Activated CD4-positive, alpha-beta memory T cell treated with anti-CD3 and anti-CD28 coated beads, Interleukin-2, amount 10 ng/mL, durations not matched to agents 7 days and 5 days (primary cell): ENCODE measurements around the gene MLH3. TPM values are rescaled to one million over a fixed set of nuclear protein-coding genes. Genes with fewer than 3 reads are reported as not detected.

Experiments
- CTCF ChIA-PET: fragments of 350-600 bp; sonication (Branson Sonifier 250); formaldehyde crosslinking; loops from one replicate; lab custom pipeline; 2021; ENCODE audit warnings: antibody characterized with exemption, inconsistent platforms; lab: Charles Lee
- POLR2A ChIA-PET: fragments of 350-600 bp; sonication (Branson Sonifier 250); formaldehyde crosslinking; loops from one replicate; lab custom pipeline; 2021; ENCODE audit warnings: antibody characterized with exemption; lab: Charles Lee
- DNase-seq: peaks from one replicate; pipeline ENCODE4 v3.0.0-alpha.2; 2020
- H3K27ac Mint-ChIP-seq: one replicate; pipeline ENCODE4 v1.8.0; 2021; ENCODE audit warnings: mild to moderate bottlenecking, mixed read lengths
- H3K27me3 Mint-ChIP-seq: one replicate; pipeline ENCODE4 v1.8.0; 2021; ENCODE audit warnings: mixed read lengths
- H3K36me3 Mint-ChIP-seq: one replicate; pipeline ENCODE4 v1.8.0; 2021; ENCODE audit warnings: low read depth, mixed read lengths
- H3K4me1 Mint-ChIP-seq: one replicate; pipeline ENCODE4 v1.8.0; 2021; ENCODE audit warnings: mixed read lengths
- H3K4me3 Mint-ChIP-seq: one replicate; pipeline ENCODE4 v1.8.0; 2021; ENCODE audit warnings: mild to moderate bottlenecking, mixed read lengths
- H3K9me3 Mint-ChIP-seq: one replicate; pipeline ENCODE4 v1.8.0; 2021; ENCODE audit warnings: mixed read lengths
- total RNA-seq, 2 experiments: library from RNA; stranded (reverse); gene quantifications; one replicate each; pipeline ENCODE4 v1.2.3, GENCODE V29; 2021

The MLH3 gene
- total RNA-seq, 2 experiments from 2014 or later: 16.0 to 16.6 TPM

DNA sequence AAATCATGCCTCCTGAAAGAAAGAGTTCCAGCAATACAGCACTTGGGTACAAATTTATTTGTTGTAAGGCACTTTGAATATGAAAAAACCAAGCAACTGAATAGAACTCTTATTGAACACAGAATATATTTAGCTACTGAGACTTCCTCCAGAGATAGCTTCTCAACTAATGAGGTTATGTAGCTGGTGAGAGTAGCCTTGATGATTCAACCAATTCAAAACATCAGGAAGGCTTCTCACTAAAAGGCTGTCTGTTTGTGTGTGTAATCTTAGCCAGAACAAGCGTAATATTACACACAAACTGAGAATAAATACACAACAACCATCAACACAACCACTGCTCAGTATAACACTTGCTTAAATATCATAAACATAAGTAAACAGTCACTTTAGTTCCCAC is 28.2 kb downstream of the MLH3 start:
- H3K9me3 Mint-ChIP-seq: no peaks in the 10 kb centered on the region
- H3K27me3 Mint-ChIP-seq: no peaks in the 10 kb centered on the region
- no peak overlapping the region for H3K4me3 Mint-ChIP-seq
- H3K4me1 Mint-ChIP-seq: no peaks in the 10 kb centered on the region
- DNase-seq: no peak
- H3K27ac Mint-ChIP-seq: no peak overlapping the region
- ChIA-PET CTCF (interaction anchor here (0.6 to 3.1 kb wide), 12 partner anchors 9 to 163 kb away, joined by 3 to 14 read pairs (median 4); partner anchors contain the start of gene ACYP1), POLR2A (interaction anchor here (1.2 to 1.9 kb wide), 2 partner anchors 20 to 28 kb away, joined by 4 read pairs; partner anchors contain the start of gene MLH3)
- peaks cover 22% of the 10 kb centered on the region for H3K36me3 Mint-ChIP-seq

- Mint-ChIP-seq H3K27ac (no peak overlapping the region), H3K4me1 (no peaks in the 10 kb centered on the region), H3K9me3 (no peaks in the 10 kb centered on the region), H3K36me3 (peaks cover 22% of the 10 kb centered on the region), H3K27me3 (no peaks in the 10 kb centered on the region), H3K4me3 (no peak overlapping the region)
- ChIA-PET POLR2A (interaction anchor here (1.2 to 1.9 kb wide), 2 partner anchors 19 to 28 kb away, joined by 4 read pairs; partner anchors contain the start of gene MLH3), CTCF (interaction anchor here (0.6 to 3.1 kb wide), 12 partner anchors 8 to 642 kb away, joined by 3 to 14 read pairs (median 4); partner anchors contain the start of gene ACYP1)
- DNase-seq: no peak
These were observed 28.6 kb downstream of the MLH3 start for GRCh38 chr14:75022655-75023054.

DNA sequence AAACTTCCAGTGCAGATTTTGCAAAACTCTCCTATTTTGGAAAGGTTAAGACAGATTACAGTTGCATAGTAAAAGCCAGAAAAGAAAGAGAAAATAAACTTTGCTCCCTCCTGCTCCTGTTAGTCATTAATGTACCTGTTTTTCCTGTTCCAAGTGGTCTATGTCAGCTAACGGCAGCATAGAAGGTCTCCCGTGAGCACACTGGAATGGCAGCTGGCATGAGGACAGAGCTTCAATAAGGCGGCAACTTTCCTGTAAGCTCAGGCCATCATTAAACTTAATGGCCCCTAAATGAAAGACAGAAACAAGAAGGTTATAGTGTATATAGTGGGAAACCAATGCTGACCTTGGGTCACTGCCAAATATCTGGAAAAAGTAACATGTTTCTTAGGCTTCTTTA is 32.6 kb downstream of the MLH3 start:
- CTCF ChIA-PET: interaction anchor here (1.3 kb wide), 2 partner anchors 69 to 158 kb away, joined by 4 to 5 read pairs; no protein-coding TSS in a partner anchor
- no peak overlapping the region for H3K4me3 Mint-ChIP-seq
- no peak for DNase-seq
- no peak overlapping the region for H3K27ac Mint-ChIP-seq
- no peaks in the 10 kb centered on the region for H3K9me3 Mint-ChIP-seq
- POLR2A ChIA-PET: interaction anchor here (1.1 kb wide), 1 partner anchor 77 kb away, joined by 3 read pairs; no protein-coding TSS in a partner anchor
- H3K36me3 Mint-ChIP-seq: peaks cover 50% of the 10 kb centered on the region
- no peaks in the 10 kb centered on the region for H3K4me1 Mint-ChIP-seq
- no peaks in the 10 kb centered on the region for H3K27me3 Mint-ChIP-seq

DNA sequence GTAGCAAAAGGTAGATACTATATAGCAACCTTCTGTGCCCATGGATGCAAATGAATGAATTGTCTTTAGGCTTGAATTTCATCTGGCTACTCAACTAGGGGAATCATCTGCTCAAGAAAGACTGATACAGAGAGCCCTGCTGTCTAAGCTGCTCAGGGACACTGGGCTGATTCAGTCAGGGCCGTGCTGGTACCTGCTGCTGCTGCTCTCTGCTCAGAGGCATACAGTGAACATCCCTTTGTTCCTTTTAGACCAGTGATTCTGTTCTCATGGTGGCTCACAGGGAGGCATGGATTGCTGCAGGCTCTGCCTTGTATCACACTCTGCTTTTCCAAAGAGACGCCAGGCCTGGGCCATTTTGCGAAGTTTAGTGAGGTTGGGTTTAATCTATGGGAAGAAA is 34.5 kb downstream of the MLH3 start:
- POLR2A ChIA-PET: interaction anchor here (1.0 kb wide), 1 partner anchor 13 kb away, joined by 3 read pairs; no protein-coding TSS in a partner anchor
- Mint-ChIP-seq H3K9me3 (no peaks in the 10 kb centered on the region), H3K4me1 (peaks cover under 1% of the 10 kb centered on the region), H3K36me3 (peaks cover 54% of the 10 kb centered on the region), H3K27me3 (no peaks in the 10 kb centered on the region), H3K4me3 (no peak overlapping the region), H3K27ac (no peak overlapping the region)
- CTCF ChIA-PET: no interaction called here
- DNase-seq: no peak

GRCh38 chr14:75015496-75015895 is 35.8 kb downstream of the MLH3 start:
- Mint-ChIP-seq H3K4me3 (no peak overlapping the region), H3K27ac (no peak overlapping the region), H3K27me3 (no peaks in the 10 kb centered on the region), H3K4me1 (peaks cover 13% of the 10 kb centered on the region), H3K9me3 (no peaks in the 10 kb centered on the region), H3K36me3 (peaks cover 53% of the 10 kb centered on the region)
- POLR2A ChIA-PET: interaction anchor here (1.0 to 3.0 kb wide), 3 partner anchors 9 to 12 kb away, joined by 3 to 17 read pairs (median 4); partner anchors contain the start of gene EIF2B2
- DNase-seq: no peak
- CTCF ChIA-PET: no interaction called here

DNA sequence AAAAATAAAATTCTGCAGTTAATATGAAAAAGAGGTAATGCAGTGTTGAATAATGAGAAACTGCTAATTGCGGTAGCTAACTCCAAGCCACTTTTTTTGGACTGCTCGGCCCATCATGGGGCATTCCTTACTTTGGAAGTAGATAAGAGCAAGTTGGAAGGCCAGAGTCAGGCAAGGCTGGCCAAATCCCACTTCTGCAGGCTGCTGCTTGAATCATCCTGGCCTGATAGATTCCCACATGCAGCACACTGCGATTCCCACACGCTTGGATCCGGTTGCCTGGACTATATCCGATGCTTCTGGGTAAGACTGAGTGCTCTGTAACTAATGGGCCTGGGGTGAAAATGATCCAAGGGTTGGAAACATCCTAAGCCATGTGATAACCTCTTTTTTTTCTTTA is 38.0 kb downstream of the MLH3 start:
- Mint-ChIP-seq H3K27me3 (no peaks in the 10 kb centered on the region), H3K4me3 (no peak overlapping the region), H3K4me1 (peaks cover 13% of the 10 kb centered on the region), H3K27ac (no peak overlapping the region), H3K36me3 (peaks cover 61% of the 10 kb centered on the region), H3K9me3 (no peaks in the 10 kb centered on the region)
- ChIA-PET CTCF (interaction anchor here (1.4 to 2.6 kb wide), 3 partner anchors 10 to 75 kb away, joined by 3 to 5 read pairs (median 4); partner anchors contain the start of gene EIF2B2), POLR2A (interaction anchor here (3.0 kb wide), 1 partner anchor 10 kb away, joined by 17 read pairs; the partner anchor contains the start of gene EIF2B2)
- DNase-seq: no peak

DNA sequence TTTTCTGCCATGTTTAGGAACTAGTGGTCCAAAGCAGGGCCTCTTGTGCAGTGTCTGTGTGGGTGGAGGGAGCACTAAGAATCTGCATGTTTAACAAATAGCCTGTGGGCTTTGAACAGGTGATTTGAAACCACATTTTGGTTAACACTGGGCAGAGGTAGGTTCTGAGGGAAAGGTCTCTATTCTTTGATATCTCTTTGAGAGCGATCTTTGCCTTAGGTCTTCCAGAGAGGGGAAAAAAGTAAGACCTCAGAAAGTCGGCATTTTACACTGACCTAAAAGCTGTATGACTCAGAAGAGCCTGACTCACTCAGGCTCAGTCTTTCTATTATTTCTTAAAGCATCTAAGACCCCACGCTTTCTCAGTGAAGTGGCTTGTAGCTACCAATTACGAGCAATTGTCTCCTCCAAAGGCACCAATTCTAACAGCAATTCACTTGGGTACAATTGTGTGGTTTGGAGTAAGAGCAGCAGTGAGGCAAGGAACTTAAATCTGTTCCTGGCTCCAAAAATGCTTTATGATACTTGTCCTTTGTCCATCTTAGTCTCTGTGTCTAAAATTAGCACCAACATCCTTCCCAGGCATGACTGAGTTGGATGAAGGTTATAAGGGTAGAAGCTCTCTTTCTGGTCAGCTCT is 39.8 kb downstream of the MLH3 start:
- Mint-ChIP-seq H3K36me3 (peaks cover 69% of the 10 kb centered on the region), H3K27me3 (no peaks in the 10 kb centered on the region), H3K9me3 (no peaks in the 10 kb centered on the region), H3K4me3 (no peak overlapping the region), H3K4me1 (peaks cover 25% of the 10 kb centered on the region), H3K27ac (peak overlapping the region; percentile 28)
- no peak for DNase-seq
- CTCF ChIA-PET: interaction anchor here (1.9 kb wide), 1 partner anchor 77 kb away, joined by 4 read pairs; no protein-coding TSS in a partner anchor
- POLR2A ChIA-PET: interaction anchor here (0.9 to 1.8 kb wide), 2 partner anchors 9 to 58 kb away, joined by 4 to 8 read pairs; partner anchors contain the start of genes EIF2B2 and ZC2HC1C

GRCh38 chr14:75010472-75011093 is 40.7 kb downstream of the MLH3 start:
- ChIA-PET POLR2A (interaction anchor here (1.8 kb wide), 1 partner anchor 8 kb away, joined by 8 read pairs; the partner anchor contains the start of gene EIF2B2), CTCF (no interaction called here)
- Mint-ChIP-seq H3K4me1 (peaks cover 32% of the 10 kb centered on the region), H3K36me3 (peaks cover 72% of the 10 kb centered on the region), H3K9me3 (no peaks in the 10 kb centered on the region), H3K27ac (no peak overlapping the region), H3K27me3 (no peaks in the 10 kb centered on the region), H3K4me3 (no peak overlapping the region)
- DNase-seq: no peak

DNA sequence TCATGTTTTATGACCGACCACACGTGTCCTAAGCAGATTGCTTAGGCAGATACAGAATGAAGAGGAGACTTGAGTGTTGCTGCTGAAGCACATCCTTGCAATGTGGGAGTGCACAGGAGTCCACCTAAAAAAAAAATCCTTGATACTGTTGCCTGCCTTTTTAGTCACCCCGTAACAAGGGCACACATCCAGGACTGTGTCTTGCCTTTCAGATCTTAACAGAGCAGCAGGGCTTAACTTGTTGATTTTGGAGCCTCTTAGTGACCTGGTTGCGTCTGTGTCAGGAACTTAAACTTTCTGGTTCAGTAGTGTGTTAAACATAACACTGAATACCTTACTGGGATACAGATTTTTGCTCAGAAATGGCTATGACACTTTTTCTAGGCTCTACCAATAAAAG is 42.1 kb downstream of the MLH3 start:
- DNase-seq: no peak
- H3K27me3 Mint-ChIP-seq: no peaks in the 10 kb centered on the region
- ChIA-PET CTCF (no interaction called here), POLR2A (no interaction called here)
- no peak overlapping the region for H3K4me3 Mint-ChIP-seq
- H3K27ac Mint-ChIP-seq: no peak overlapping the region
- no peaks in the 10 kb centered on the region for H3K9me3 Mint-ChIP-seq
- H3K36me3 Mint-ChIP-seq: peaks cover 75% of the 10 kb centered on the region
- peaks cover 44% of the 10 kb centered on the region for H3K4me1 Mint-ChIP-seq

DNA sequence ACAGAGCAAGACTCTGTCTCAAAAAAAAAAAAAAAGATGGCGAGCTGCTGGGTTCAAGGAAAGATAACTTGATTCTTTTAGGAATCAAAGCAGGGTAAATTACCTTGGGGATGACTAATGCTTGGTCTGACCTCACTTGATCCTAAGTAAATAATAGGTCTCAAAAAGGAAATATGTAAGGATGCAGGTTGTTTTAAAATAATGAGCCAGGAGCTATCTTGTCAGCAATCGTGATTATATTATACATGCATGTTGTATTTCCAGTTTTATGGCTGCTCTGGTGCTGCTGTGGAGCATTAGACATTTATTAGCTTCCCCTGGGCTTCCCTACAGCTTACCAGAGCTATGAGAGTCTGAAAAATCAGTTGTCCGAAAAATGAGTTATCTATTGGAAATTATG is 45.9 kb downstream of the MLH3 start:
- peaks cover 4% of the 10 kb centered on the region for H3K9me3 Mint-ChIP-seq

DNA sequence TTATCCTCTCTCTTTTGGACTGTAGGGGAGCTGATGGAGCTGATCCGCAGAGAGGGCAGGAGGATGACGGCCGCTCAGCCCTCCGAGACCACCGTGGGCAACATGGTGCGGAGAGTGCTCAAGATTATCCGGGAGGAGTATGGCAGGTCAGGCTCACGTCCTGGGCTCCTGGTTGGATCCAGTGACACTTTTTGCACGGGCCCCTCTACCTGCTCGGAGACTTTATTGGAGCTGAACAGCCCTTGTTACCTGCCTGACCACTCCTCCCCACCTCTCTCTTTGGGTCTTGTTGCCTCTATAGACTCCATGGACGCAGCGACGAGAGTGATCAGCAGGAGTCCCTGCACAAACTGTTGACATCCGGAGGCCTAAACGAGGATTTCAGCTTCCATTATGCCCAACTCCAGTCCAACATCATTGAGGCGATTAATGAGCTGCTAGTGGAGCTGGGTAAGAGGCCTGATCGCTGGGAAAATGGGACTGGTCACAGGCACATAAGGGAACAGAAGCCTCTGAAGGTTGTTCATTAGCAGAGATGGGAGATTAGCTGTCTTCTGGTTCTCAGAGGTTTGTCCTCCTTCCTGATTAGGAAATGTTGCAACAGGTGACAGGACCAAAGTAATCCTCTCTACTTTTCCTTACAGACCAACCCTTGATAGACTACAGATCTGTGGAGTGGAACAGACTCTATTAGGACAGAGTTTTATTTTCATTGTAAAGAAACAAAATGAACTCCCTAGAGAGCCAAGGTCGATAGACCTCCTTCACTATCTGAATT is 47.8 kb downstream of the MLH3 start:
- Mint-ChIP-seq H3K4me3 (peak overlapping the region; percentile 92), H3K36me3 (peaks cover 63% of the 10 kb centered on the region), H3K27me3 (peaks cover 2% of the 10 kb centered on the region)

More for the DNA sequence above, 45.9 kb downstream of the MLH3 start:
- POLR2A ChIA-PET: interaction anchor here (1.0 to 1.9 kb wide), 2 partner anchors 37 to 58 kb away, joined by 3 to 8 read pairs; partner anchors contain the start of gene ACYP1
- no peak overlapping the region for H3K27ac Mint-ChIP-seq
- H3K36me3 Mint-ChIP-seq: peaks cover 79% of the 10 kb centered on the region
- CTCF ChIA-PET: no interaction called here
- no peak overlapping the region for H3K4me3 Mint-ChIP-seq
- DNase-seq: no peak
- H3K27me3 Mint-ChIP-seq: no peaks in the 10 kb centered on the region
- peaks cover 49% of the 10 kb centered on the region for H3K4me1 Mint-ChIP-seq

More for the DNA sequence above, 47.8 kb downstream of the MLH3 start:
- Mint-ChIP-seq H3K4me1 (peaks cover 49% of the 10 kb centered on the region), H3K27ac (peak overlapping the region; percentile 84), H3K9me3 (peaks cover 4% of the 10 kb centered on the region)
- CTCF ChIA-PET: interaction anchor here (1.2 to 2.4 kb wide), 8 partner anchors 10 to 142 kb away, joined by 3 to 12 read pairs (median 5); partner anchors contain the start of gene ACYP1
- POLR2A ChIA-PET: interaction anchor here (0.6 to 3.0 kb wide), 27 partner anchors 8 to 540 kb away, joined by 3 to 22 read pairs (median 4); partner anchors contain the start of genes ACYP1, PROX2, YLPM1 and ZC2HC1C
- DNase-seq: peak; percentile 21
